H1 (cell line): ENCODE data around the gene UGT1A6.
"Not testable (repeated sequence)": the region's sequence is repeated elsewhere in the genome, so short reads cannot be mapped to it uniquely, and the experiment has no call there.

Experiments
- BACH1 ChIP-seq: IDR thresholded peaks from 2 replicates; pipeline ENCODE4 v1.6.1; 2012; ENCODE audit warnings: low read length, improper control_type of control experiment
- CBX8 ChIP-seq: fragments of 300-800, 300-1000 bp; sonication (generic); IDR thresholded peaks from 2 replicates; pipeline ENCODE4 v1.7.1; 2016; ENCODE audit warnings: low read depth, low read length, borderline replicate concordance
- CHD2 ChIP-seq: IDR thresholded peaks from 2 replicates; pipeline ENCODE4 v1.6.1; 2012; ENCODE audit warnings: low read length, improper control_type of control experiment
- CTBP2 ChIP-seq: IDR thresholded peaks from 2 replicates; pipeline ENCODE4 v1.7.0; 2011; ENCODE audit warnings: borderline replicate concordance, mild to moderate bottlenecking, moderate library complexity, mixed read lengths, low read length; ENCODE audit not compliant: insufficient read depth, insufficient read length
- CTCF ChIP-seq, 3 experiments: IDR thresholded peaks; 1 replicate in 2 of 3; 2 replicates in 1 of 3; pipeline versions ENCODE4 v1.5.1 to v1.6.1; 2011; ENCODE audit warnings: low read length in 3 of 3, mild to moderate bottlenecking in 3 of 3, inconsistent platforms in 2 of 3, low read depth in 1 of 3, moderate library complexity in 1 of 3; ENCODE audit not compliant: insufficient read depth in 1 of 3; ENCODE audit errors: control extremely low read depth in 1 of 3
- EZH2 ChIP-seq: fragments of 200-600 bp; sonication (generic); IDR thresholded peaks from 2 replicates; pipeline ENCODE4 v1.7.1; 2012; ENCODE audit warnings: low read depth, mild to moderate bottlenecking, moderate library complexity, low read length, inconsistent platforms; ENCODE audit not compliant: severe bottlenecking
- GTF2F1 ChIP-seq: IDR thresholded peaks from 2 replicates; pipeline ENCODE4 v1.6.1; 2012; ENCODE audit warnings: low read depth, low read length, improper control_type of control experiment, borderline replicate concordance
- POLR2AphosphoS5 ChIP-seq: IDR thresholded peaks from 2 replicates; pipeline ENCODE4 v1.6.1; 2011; ENCODE audit warnings: low read depth, low read length
- RAD21 ChIP-seq, 2 experiments: IDR thresholded peaks in 1 of 2; conservative IDR thresholded peaks in 1 of 2; 2 replicates each; pipeline ENCODE4 v1.6.1; 2011; ENCODE audit warnings: low read depth in 2 of 2, low read length in 2 of 2, improper control_type of control experiment in 1 of 2, inconsistent platforms in 1 of 2, mild to moderate bottlenecking in 1 of 2, moderate library complexity in 1 of 2
- SIN3A ChIP-seq, 2 experiments: IDR thresholded peaks in 1 of 2; conservative IDR thresholded peaks in 1 of 2; 2 replicates each; pipeline ENCODE4 v1.6.1; 2011 to 2012; ENCODE audit warnings: low read length in 2 of 2, improper control_type of control experiment in 1 of 2, low read depth in 1 of 2, mild to moderate bottlenecking in 1 of 2
- TAF7 ChIP-seq: optimal IDR thresholded peaks from 2 replicates; pipeline ENCODE3; 2011; ENCODE audit warnings: low read depth, mild to moderate bottlenecking, inconsistent platforms, low read length, moderate library complexity, borderline replicate concordance
- TEAD4 ChIP-seq: IDR thresholded peaks from 2 replicates; pipeline ENCODE4 v1.6.1; 2012; ENCODE audit warnings: low read depth, low read length, inconsistent platforms, mixed read lengths
- YY1 ChIP-seq: IDR thresholded peaks from 2 replicates; pipeline ENCODE4 v1.6.1; 2011; ENCODE audit warnings: low read depth, mild to moderate bottlenecking, low read length

GRCh38 chr2:233745838-233746237 lies 53.1 kb downstream of the UGT1A6 start:
- not testable (repeated sequence) for TF ChIP-seq TEAD4; SIN3A (conservative IDR thresholded peaks at IDR 0.05 in 1 of 2, IDR thresholded peaks at IDR 0.05 in 1 of 2; ENCODE audit: low read depth in 1 of 2, low read length in 2 of 2); CTCF (IDR thresholded peaks at IDR 0.05; ENCODE audit: control extremely low read depth in 1 of 3, insufficient read depth in 1 of 3, low read depth in 1 of 3, low read length in 3 of 3); CHD2; BACH1; TAF7; CBX8; GTF2F1; POLR2AphosphoS5; RAD21 (IDR thresholded peaks at IDR 0.05 in 1 of 2, conservative IDR thresholded peaks at IDR 0.05 in 1 of 2; ENCODE audit: low read depth in 2 of 2, low read length in 2 of 2); EZH2; YY1; CTBP2
